HepG2 (cell line): ENCODE results near the gene GALNT15. TPM values are rescaled to one million over a fixed set of nuclear protein-coding genes. Genes with fewer than 3 reads are reported as not detected.

Source experiments
- ATAC-seq: fragments of 200-7000 bp; cut with Tn5 transposase; 3 replicates; pipeline ENCODE4 v1.9.1; 2020; ENCODE audit warnings: mild to moderate bottlenecking, moderate library complexity
- BruUV-seq: library from RNA; stranded (reverse); fragments of 400-500 nt; replicated peaks from 2 replicates; lab custom pipeline; 2021; lab: Mats Ljungman, UMichigan
- CTCF ChIA-PET: fragments of 300-600 bp; formaldehyde crosslinking; extraction: SDS; loops from one replicate; lab custom pipeline; 2021; ENCODE audit warnings: low total read pairs, inconsistent platforms, low intra/inter-chr PET ratio; lab: Yijun Ruan, JAX
- POLR2A ChIA-PET: fragments of 350-600 bp; sonication (Branson Sonifier 250); formaldehyde crosslinking; loops from one replicate; lab custom pipeline; 2020; ENCODE audit warnings: antibody characterized with exemption, inconsistent platforms; lab: Yijun Ruan, JAX
- DNase-seq: peaks from one replicate; pipeline ENCODE4 v3.0.0-alpha.2; 2015; ENCODE audit warnings: low spot score
- FAIRE-seq: peaks from 3 replicates; lab custom pipeline; 2011; peaks lifted over from hg19 to GRCh38; lab: Jason Lieb, UNC
- H2AFZ ChIP-seq: one replicate; pipeline ENCODE4 v1.6.1; 2011; ENCODE audit warnings: low read length, inconsistent platforms
- H3K27ac ChIP-seq: fragments of 300-600 bp; 3 replicates; pipeline ENCODE4 v1.8.0; 2011; ENCODE audit warnings: mixed run types, mild to moderate bottlenecking, mixed read lengths, low read length, inconsistent platforms; ENCODE audit not compliant: insufficient read depth; ENCODE audit errors: extremely low read length
- H3K27me3 ChIP-seq, 2 experiments: fragments of 200-600 bp in 1 of 2; 2 replicates in 1 of 2; 3 replicates in 1 of 2; pipeline versions ENCODE4 v1.6.0 to v1.8.0; 2011; ENCODE audit warnings: low read length in 2 of 2, mild to moderate bottlenecking in 2 of 2, moderate library complexity in 2 of 2, inconsistent platforms in 1 of 2; ENCODE audit not compliant: insufficient read depth in 2 of 2, control insufficient read depth in 1 of 2
- H3K36me3 ChIP-seq, 2 experiments: fragments of 200-600 bp in 1 of 2; replicated peaks in 1 of 2; 2 replicates in 1 of 2; 3 replicates in 1 of 2; pipeline versions ENCODE4 v1.5.1 to v1.8.0; 2011; ENCODE audit warnings: low read length in 2 of 2, inconsistent platforms in 1 of 2; ENCODE audit not compliant: insufficient read depth in 2 of 2, control insufficient read depth in 1 of 2
- H3K4me1 ChIP-seq: 2 replicates; pipeline ENCODE4 v1.5.1; 2012; ENCODE audit warnings: low read length, inconsistent platforms; ENCODE audit not compliant: insufficient read depth
- H3K4me2 ChIP-seq: 2 replicates; pipeline ENCODE4 v1.6.0; 2011; ENCODE audit warnings: low read depth, low read length, inconsistent platforms
- H3K4me3 ChIP-seq, 3 experiments: fragments of 200-600 bp in 1 of 3; sonication (generic), shearing (Covaris generic) in 1 of 3; replicated peaks in 1 of 3; 2 replicates each; pipeline ENCODE4 v1.5.1; 2011 to 2016; ENCODE audit warnings: low read length in 3 of 3, inconsistent platforms in 2 of 3, low read depth in 2 of 3, mild to moderate bottlenecking in 2 of 3, control low read depth in 1 of 3, mixed read lengths in 1 of 3; ENCODE audit not compliant: insufficient read depth in 1 of 3
- H3K79me2 ChIP-seq: one replicate; pipeline ENCODE4 v1.6.1; 2011; ENCODE audit warnings: low read length, inconsistent platforms; ENCODE audit not compliant: insufficient read depth
- H3K9ac ChIP-seq: 2 replicates; pipeline ENCODE4 v1.6.0; 2011; ENCODE audit warnings: mild to moderate bottlenecking, low read depth, low read length, inconsistent platforms; ENCODE audit not compliant: insufficient read depth
- H3K9me3 ChIP-seq: 2 replicates; pipeline ENCODE4 v1.5.1; 2012; ENCODE audit warnings: mild to moderate bottlenecking, low read length
- H4K20me1 ChIP-seq: 2 replicates; pipeline ENCODE4 v1.6.0; 2011; ENCODE audit warnings: inconsistent platforms, mild to moderate bottlenecking, low read length, moderate library complexity; ENCODE audit not compliant: insufficient read depth
- ATF3 ChIP-seq: sonication (generic); formaldehyde crosslinking; IDR thresholded peaks from 2 replicates; pipeline ENCODE4 v1.4.0; 2020; ENCODE audit warnings: missing genetic modification reagents
- ATF6 ChIP-seq: sonication (generic); formaldehyde crosslinking; conservative IDR thresholded peaks from 2 replicates; pipeline ENCODE4 v1.4.0; 2020; ENCODE audit warnings: missing genetic modification reagents
- CAMTA2 ChIP-seq: sonication (generic); formaldehyde crosslinking; IDR thresholded peaks from 2 replicates; pipeline ENCODE4 v1.4.0; 2020; ENCODE audit warnings: mild to moderate bottlenecking, missing genetic modification reagents, borderline replicate concordance
- CEBPG ChIP-seq: IDR thresholded peaks from 2 replicates; pipeline ENCODE4 v1.6.1; 2016
- CENPX ChIP-seq: sonication (generic); formaldehyde crosslinking; IDR thresholded peaks from 2 replicates; pipeline ENCODE4 v1.9.0; 2021; ENCODE audit warnings: mild to moderate bottlenecking, missing genetic modification reagents, moderate library complexity
- HNF4G ChIP-seq, 2 experiments: sonication (generic) in 1 of 2; formaldehyde crosslinking in 1 of 2; IDR thresholded peaks; 2 replicates each; pipeline versions ENCODE4 v1.4.0 to v1.6.1; 2011 to 2020; ENCODE audit warnings: borderline replicate concordance in 2 of 2, low read depth in 2 of 2, mild to moderate bottlenecking in 2 of 2, low read length in 1 of 2, missing genetic modification reagents in 1 of 2, moderate library complexity in 1 of 2
- KDM1A ChIP-seq: IDR thresholded peaks from 2 replicates; pipeline ENCODE4 v1.6.1; 2016; ENCODE audit warnings: missing compliant biosample characterization
- MLLT10 ChIP-seq: sonication (generic); formaldehyde crosslinking; IDR thresholded peaks from 2 replicates; pipeline ENCODE4 v1.4.0; 2020; ENCODE audit warnings: missing genetic modification reagents
- RBFOX2 ChIP-seq: fragments of 200-400 bp; formaldehyde crosslinking; IDR thresholded peaks from 2 replicates; pipeline ENCODE4 v1.6.1; 2017; ENCODE audit warnings: low read depth, mild to moderate bottlenecking, low read length
- SIN3B ChIP-seq: fragments of 150-350 bp; IDR thresholded peaks from 2 replicates; pipeline ENCODE4 v1.6.1; 2014; ENCODE audit warnings: low read length
- SIX1 ChIP-seq: sonication (generic); formaldehyde crosslinking; IDR thresholded peaks from 2 replicates; pipeline ENCODE4 v1.4.0; 2020; ENCODE audit warnings: missing genetic modification reagents, borderline replicate concordance
- TCF7 ChIP-seq: sonication (generic); IDR thresholded peaks from 2 replicates; pipeline ENCODE4 v1.6.1; 2016; ENCODE audit warnings: antibody characterized with exemption, low read depth
- ZBTB1 ChIP-seq: sonication (generic); formaldehyde crosslinking; IDR thresholded peaks from 2 replicates; pipeline ENCODE4 v1.4.0; 2020; ENCODE audit warnings: missing genetic modification reagents, borderline replicate concordance
- ZFP62 ChIP-seq: sonication (generic); formaldehyde crosslinking; IDR thresholded peaks from 2 replicates; pipeline ENCODE4 v1.4.0; 2020; ENCODE audit warnings: missing genetic modification reagents
- ZNF24 ChIP-seq: fragments of 450-650 bp; IDR thresholded peaks from 2 replicates; pipeline ENCODE4 v1.6.1; 2017; ENCODE audit warnings: antibody characterized with exemption, mild to moderate bottlenecking
- ZNF251 ChIP-seq: sonication (generic); formaldehyde crosslinking; IDR thresholded peaks from 2 replicates; pipeline ENCODE4 v1.9.0; 2021; ENCODE audit warnings: mild to moderate bottlenecking, missing genetic modification reagents
- ZNF256 ChIP-seq: sonication (generic); formaldehyde crosslinking; conservative IDR thresholded peaks from 2 replicates; pipeline ENCODE4 v1.4.0; 2020; ENCODE audit warnings: missing genetic modification reagents
- ZNF317 ChIP-seq: sonication (generic); formaldehyde crosslinking; IDR thresholded peaks from 2 replicates; pipeline ENCODE4 v1.5.0; 2020; ENCODE audit warnings: mild to moderate bottlenecking, missing genetic modification reagents
- ZNF720 ChIP-seq: sonication (generic); formaldehyde crosslinking; IDR thresholded peaks from 2 replicates; pipeline ENCODE4 v1.4.0; 2020; ENCODE audit warnings: missing genetic modification reagents
- WGBS: methylation state at CpG from one replicate; pipeline ENCODE4 v1.1.6; 2017; ENCODE audit warnings: low lambda C conversion rate; 5-methylcytosine and 5-hydroxymethylcytosine counted together
- in situ Hi-C: cut with HindIII; loops from 2 replicates; pipeline ENCODE4 v1.10.0; 2017; ENCODE audit warnings: low pct_unique_long_range_greater_than_20kb; ENCODE audit not compliant: extremely low pct_ligation_motif_present
- intact Hi-C: fragments of 100-400 bp; cut with micrococcal nuclease; formaldehyde crosslinking; loops from one replicate; pipeline ENCODE4 v1.10.0; 2022; ENCODE audit not compliant: unreplicated experiment
- polyA plus RNA-seq, 8 experiments: library from polyadenylated mRNA; depleted of rRNA in 3 of 8; stranded (reverse) in 7 of 8; unstranded in 1 of 8; fragments of >200 nt; fragmentation: Illumina TruSeq in 4 of 8; extraction: Trizol in 4 of 8; gene quantifications; 2 replicates each; pipeline versions ENCODE4 v1.2.1 to v1.2.3, GENCODE V29; 2011 to 2016; ENCODE audit warnings: low read depth in 4 of 8, missing spikeins in 1 of 8, mixed read lengths in 1 of 8; ENCODE audit not compliant: insufficient read depth in 1 of 8
- total RNA-seq, 5 experiments: library from RNA; depleted of rRNA; stranded (reverse); fragments of >200 nt; fragmentation: Illumina TruSeq; extraction: Trizol; gene quantifications; 2 replicates each; pipeline ENCODE4 v1.2.3, GENCODE V29; 2016; ENCODE audit warnings: low read depth in 1 of 5

The GALNT15 gene
- total and polyA plus RNA-seq, 2 of the 13 experiments (the other 11 are each of a cell fraction or from before 2014, with no cell fraction given) = 0.02 to 0.04 TPM

GRCh38 chr3:16249336-16249735 lies 74.9 kb downstream of the GALNT15 start (continued):
- TF ChIP-seq ZNF317 (no peak), MLLT10 (no peak)

- Histone ChIP-seq H4K20me1 (no peaks in the 10 kb centered on the region), H3K27me3 (no peaks in the 10 kb centered on the region; a peak in 1 of 5 replicates), H3K36me3 (no peaks in the 10 kb centered on the region), H3K9me3 (no peaks in the 10 kb centered on the region), H3K9ac (no peak overlapping the region), H3K27ac (no peak overlapping the region), H3K4me1 (peaks cover 58% of the 10 kb centered on the region), H3K4me2 (no peak overlapping the region)
- CTCF ChIA-PET = no interaction called here
- no TSS peak for BruUV-seq
- intact Hi-C loops = loop anchor here (5.0 to 10.0 kb wide), 3 partner anchors 188 to 645 kb away; partner anchors contain the start of genes BTD and HACL1
- no peak for DNase-seq
- in situ Hi-C loops = loop anchor here (5.0 to 25.0 kb wide), 2 partner anchors 203 to 613 kb away; no protein-coding TSS in a partner anchor
- WGBS = 65% methylated on average over 3 of the region's 3 CpGs
- no peak for ATAC-seq
- POLR2A ChIA-PET = no interaction called here
- no peak for TF ChIP-seq ATF3 (CRISPR knock-in tag)
- no peak for TF ChIP-seq SIX1
- TF ChIP-seq TCF7 = no peak
- TF ChIP-seq ZNF256 (CRISPR knock-in tag) = no peak
- no peak for TF ChIP-seq ZFP62 (CRISPR knock-in tag)
- TF ChIP-seq HNF4G (IDR thresholded peaks at IDR 0.05; ENCODE audit: borderline replicate concordance, low read depth, low read length) = no peak
- TF ChIP-seq HNF4G (CRISPR knock-in tag; IDR thresholded peaks at IDR 0.05; ENCODE audit: borderline replicate concordance, low read depth) = no peak
- TF ChIP-seq SIN3B = no peak
- no peak for TF ChIP-seq KDM1A (CRISPR knock-in tag)
- no peak for TF ChIP-seq ZNF251
- TF ChIP-seq CEBPG = no peak
- TF ChIP-seq CENPX = no peak
- TF ChIP-seq ZNF24 = no peak
- TF ChIP-seq RBFOX2 = no peak
- TF ChIP-seq ATF6 (CRISPR knock-in tag) = no peak
- no peak for TF ChIP-seq CAMTA2 (CRISPR knock-in tag)
- no peak for TF ChIP-seq ZNF720 (CRISPR knock-in tag)
- no peak for TF ChIP-seq ZBTB1 (CRISPR knock-in tag)
- TF ChIP-seq, all 625 proteins: peak for 0
- Histone ChIP-seq H2AFZ (no peak overlapping the region), H3K4me3 (no peak overlapping the region), H3K79me2 (no peaks in the 10 kb centered on the region)
- no peak for FAIRE-seq
Observed at GRCh38 chr3:16249886-16250285, 75.4 kb downstream of the GALNT15 start.
